Measurements from ENCODE around the gene HS3ST3A1.
"Not testable (repeated sequence)": the region's sequence is repeated elsewhere in the genome, so short reads cannot be mapped to it uniquely, and the experiment has no call there.

The HS3ST3A1 gene

DNA sequence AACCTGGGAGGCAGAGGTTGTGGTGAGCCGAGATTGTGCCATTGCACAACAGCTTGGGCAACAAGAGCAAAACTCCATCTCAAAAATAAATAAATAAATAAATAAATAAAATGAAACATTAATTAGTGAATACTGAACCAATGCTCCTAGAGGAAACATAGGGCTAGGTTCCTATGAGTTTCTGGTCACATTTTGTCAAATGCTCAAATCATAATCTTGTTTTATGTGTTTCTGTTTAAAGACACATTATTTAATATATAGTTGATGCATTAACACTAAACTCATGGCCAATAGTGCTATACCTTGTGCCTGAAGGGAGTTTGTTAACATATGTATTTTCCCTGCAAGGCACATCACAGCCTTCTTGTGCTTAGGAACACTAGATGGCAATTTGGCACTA lies 66.8 kb downstream of the HS3ST3A1 start:
- no peak for DNase-seq

DNA sequence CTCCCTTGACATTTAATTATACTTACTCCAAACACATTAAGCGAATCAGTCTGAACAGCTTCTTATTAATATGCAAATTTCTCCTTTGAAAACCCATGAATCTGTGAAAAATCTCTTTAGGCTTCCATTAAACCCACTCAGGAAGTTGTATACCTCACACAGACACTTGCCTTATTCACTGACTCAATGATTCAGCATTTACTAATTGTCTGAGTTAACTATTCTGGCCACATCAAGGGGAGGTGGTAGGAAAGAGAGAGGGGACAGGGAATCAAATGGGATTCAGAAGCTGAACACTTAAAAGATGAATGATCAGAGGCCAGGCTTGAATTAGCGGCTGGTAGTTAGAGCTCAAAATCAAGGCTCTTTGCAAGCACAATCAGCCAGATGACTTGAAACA lies 70.0 kb downstream of the HS3ST3A1 start:
- DNase-seq, result no peak

DNA sequence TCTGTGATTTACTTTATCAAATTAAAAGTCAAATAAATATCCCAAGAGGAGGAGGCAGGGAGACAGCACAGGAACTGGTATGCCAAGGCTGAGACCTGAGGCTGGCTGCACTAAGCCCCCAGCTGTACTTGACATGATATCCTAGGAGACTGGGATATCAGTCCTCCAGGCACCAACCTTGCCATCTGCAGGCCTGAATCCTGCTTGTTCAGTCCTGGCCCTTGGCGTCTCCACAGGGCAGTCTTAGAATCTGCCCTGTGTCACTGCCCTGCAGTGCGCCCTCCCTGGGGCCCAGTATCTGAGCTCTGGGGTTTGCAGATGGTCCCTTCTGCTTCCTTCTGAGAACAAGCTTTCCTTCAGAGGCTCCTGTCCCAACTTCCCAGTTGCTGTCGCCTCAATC lies 75.9 kb downstream of the HS3ST3A1 start:
- no peak for DNase-seq

DNA sequence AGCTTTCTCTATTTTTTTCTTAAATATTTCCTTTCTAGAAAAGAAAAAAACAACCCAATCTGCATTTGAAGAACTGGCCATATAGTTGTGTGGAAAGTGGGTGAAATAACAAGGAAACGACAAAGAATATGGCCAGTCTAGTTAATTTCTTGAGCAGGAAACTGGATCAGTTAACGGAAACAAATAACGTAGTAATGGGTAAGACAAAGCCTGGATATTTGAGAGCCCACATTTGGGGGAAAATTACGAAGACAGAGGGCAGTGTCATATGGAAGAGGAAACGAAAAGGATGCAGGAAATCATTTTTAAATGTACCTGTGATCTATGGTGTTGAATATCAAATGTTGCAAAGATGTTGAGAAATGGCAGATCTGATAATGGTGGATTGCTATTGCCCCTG lies 78.6 kb downstream of the HS3ST3A1 start:
- no peak for DNase-seq

DNA sequence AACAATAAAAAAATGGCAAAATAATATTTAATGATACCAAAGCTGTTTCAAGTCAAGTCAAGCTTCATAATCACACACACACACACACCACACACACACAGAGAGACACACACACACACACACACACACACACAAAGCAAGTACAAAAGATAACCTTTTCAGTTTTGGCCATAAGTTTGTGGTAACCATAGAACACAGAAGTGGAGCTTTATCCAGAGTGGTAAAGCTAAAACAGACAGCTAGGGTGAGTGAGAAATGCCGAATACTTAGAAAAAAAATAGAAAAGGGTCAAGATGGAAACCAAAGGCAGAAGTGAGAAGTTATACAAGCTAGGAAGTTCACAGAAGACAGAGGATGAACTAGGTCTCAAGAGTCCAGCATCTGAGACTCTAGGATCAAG lies 79.0 kb downstream of the HS3ST3A1 start:
- DNase-seq, result no peak

DNA sequence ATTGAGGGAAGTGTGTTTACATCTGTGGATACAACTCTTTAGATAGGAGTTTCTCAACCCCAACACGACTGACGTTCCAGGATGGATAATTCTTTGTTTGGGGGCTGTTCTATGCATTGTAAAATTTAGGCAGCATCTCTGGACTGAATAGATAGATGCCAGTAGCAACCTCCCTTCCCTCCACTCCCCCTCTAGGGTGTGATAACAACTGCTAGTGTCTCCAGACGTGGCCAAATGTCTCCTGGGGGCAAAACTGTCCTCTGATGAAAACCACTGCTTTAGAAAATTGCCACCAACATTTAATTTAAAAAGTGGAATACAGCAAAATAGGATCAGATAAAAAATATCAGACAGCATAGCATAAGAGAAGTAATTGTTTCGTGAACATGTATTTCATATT lies 79.9 kb downstream of the HS3ST3A1 start:
- no peak for DNase-seq

DNA sequence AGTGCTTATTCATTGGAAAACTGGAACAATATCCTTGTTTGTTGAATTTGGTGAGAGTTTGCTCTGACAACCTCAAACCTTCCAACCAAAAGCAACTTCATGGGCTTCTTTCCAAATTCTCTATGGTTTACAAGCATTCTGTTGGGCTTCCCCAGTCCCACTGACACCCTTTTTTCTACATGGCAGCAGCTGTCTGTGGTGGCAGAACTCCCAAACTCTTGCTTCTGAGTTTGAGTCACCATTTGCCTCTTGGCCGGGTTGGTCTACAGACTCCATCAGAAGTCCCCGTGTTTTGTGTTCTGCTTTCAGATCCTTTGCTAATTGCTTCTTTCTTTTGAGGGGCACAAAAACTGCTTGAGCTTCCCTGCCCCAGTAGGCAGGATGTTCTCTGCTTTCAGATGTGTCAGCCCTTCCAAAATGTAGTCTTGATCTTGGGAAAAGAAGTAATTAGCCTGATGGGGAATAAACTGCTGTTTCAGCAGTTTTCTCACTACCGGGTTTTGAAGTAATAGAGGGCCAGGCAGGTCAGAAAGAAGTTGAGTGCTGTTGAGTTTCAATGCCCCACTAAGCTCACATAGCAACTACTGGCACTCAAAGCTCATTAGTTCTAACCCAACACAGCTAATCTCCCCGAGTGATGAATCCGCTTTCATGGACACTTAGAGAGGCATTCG lies 80.7 kb downstream of the HS3ST3A1 start:
- DNase-seq, result no peak

DNA sequence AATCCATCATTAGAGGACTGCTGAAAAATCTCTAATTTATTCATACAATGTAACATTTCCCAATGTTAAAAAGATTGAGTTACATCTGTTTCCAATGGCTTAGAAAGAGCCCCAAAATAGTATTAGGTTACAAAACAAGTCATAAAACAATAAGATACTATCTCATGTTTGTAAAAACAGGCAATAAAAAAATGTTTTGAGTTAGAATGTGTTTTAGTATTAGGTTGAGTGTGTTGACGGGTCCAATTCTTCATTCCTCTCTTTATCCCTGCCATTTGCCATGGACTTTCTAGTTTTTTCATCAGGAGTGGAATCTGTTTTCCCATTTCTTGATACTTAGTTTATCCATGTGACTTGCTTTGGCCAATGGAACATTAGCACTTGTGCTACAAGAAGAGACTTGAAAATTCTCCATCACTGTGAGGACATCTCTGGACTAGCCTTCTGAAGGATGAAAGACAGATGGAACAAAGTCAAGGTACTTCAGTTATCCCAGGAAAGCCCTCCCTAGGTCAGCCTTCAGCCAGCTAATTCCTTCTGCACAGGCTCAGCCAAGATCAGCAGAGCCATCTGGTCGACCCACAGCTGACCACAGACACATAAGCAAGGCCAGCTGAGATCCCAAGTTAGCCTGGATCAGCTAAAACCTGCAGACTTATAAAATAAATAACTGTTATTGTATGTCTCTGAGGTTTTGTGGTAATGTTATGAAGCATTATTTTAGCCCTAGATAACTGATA lies 83.3 kb downstream of the HS3ST3A1 start:
- no peak for DNase-seq

DNA sequence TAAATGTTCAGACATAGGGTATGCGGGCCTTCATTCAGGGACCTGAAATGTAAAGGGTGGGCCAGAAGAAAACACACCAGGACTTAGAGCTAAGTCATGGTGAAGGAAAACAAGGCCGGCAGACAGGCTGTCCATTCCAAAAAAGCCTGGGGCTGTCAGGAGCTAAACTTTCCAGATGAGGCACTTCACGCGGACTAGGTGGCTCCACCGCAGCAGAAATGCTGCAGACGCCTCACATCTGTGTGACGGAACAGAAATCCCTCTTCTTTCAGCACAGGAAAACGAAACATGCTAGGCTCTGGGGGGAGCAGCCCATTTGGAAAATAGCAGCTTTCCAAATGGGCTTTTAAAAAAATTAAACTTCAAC lies 88.7 kb downstream of the HS3ST3A1 start:
- no peak for DNase-seq

DNA sequence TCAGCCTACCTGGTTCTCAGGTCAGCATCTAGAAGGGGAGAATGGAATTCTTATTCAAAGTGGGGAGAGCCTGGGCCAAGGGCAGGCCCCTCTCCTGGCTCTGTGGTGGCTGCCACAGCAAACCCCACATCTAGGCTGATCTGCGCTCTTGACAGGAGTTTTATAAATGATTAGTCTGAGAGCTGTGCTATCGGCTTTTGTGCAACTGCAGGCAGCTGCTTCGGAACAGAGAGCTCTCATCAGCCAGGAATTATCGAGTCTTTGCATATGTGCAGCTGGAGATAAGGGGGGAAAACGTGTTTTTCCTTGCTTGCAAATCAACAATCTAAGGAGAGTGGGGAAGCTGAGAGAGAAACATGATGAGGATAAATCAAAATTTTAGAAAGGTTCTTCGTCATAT lies 91.7 kb downstream of the HS3ST3A1 start:
- DNase-seq, result no peak

DNA sequence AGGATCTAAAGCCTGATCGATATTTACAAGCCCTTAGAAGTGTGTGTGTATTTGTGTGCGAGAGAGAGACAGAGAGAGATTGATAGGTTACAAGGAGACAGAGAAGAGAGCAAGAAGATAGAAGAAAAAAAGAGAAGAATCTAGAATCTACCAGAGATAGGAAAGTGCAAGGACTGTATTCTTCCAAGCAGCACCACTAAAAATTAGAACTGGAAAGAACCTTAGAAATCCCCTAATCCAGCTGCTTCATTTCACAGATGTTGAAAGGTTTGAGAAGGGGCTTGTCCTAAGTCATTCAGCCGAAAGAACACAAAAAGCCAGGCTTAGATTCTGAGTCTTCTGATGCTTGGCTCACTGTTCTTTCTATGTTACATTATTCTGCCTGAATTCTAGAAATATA lies 92.2 kb downstream of the HS3ST3A1 start:
- DNase-seq, result no peak

DNA sequence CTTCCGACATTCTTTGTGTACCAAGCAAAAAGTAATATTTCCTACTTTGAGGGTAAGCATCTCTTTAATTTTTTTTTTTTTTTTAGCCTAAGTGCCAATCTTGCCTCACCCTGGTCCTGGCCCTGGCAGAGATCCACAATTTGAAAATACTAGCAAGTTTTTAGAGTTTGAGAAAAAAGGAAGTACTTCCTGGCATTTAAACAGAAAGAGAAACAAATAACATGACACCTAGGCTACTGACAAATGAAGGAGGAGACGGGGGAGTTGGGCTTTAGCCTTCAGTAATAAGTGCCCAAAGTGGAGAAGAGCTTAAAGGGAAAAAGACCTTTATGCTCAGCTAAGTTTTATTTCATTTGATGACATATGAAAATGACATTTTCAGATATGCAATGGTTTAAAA lies 92.8 kb downstream of the HS3ST3A1 start:
- DNase-seq, result no peak

DNA sequence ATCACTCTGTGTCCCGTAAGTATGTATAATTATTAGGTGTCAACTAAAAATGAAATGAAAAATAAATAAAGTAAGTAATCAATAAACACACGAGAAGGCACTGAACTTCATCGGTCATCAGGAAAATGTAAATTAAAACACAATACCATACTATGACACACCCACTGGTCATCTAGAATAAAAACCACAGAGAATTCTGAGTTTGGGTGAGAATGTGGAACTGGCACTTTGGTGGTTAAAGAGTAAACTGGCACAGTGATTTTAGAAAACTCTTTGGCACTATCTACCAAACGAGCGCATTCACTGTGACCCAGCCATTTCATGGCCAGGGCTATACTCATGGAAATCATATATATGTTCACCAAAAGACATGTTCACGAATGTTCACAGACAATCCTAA lies 98.2 kb downstream of the HS3ST3A1 start:
- no peak for DNase-seq

DNA sequence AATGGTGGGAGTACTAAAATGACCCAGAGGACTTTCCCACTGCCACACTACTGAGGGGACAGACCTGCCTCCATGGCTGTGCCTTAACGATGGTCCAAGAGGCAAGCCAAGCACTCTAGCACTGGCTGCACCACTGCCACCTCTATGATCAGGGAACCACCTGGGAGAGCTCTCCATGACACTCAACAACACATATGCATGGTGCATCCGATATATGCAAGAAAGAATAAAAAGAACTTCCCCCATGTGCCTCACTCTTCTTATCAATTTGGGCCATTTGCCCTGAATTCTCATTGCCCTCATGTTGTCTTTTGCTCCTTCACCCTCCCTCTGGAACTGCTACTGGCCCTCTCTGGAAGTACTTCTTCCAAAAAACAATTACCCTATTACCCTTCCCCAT lies 99.5 kb downstream of the HS3ST3A1 start:
- DNase-seq, result no peak

DNA sequence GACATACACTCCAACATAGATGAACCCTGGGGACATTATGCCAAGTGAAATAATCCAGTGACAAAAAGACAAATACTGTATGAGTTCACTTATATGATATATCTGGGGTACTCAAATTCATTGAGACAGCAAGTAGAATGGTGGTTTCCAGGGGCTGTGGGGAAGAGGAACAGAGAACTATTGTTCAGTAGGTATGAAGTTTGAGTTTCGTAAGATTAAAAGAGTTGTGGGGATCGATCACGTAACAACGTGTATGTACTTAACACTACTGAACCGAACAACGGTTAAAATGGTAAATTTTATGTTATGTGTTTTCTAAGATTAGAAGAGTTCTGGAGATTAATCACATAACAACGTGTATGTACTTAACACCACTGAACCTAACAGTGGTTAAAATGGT lies 100.8 kb downstream of the HS3ST3A1 start:
- no peak for DNase-seq

DNA sequence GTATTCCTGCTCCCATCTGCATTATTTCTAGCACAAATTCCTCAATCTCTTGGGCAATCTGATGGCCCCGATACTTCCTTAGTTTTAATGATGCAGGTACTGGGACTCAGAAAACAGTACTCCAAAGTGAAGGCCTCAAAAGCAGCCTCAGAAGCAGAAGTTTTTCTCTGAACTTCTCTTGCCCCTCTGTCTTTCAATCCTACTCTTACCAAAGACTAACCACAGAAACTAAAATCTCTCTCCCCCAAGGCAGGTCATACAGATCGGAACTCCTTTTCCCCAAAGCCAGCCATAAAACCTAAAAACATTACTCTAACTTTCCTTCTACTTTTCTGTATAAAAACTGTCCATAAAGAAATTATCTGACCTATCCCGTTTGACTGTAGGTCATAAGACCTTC lies 103.5 kb downstream of the HS3ST3A1 start:
- no peak for DNase-seq

DNA sequence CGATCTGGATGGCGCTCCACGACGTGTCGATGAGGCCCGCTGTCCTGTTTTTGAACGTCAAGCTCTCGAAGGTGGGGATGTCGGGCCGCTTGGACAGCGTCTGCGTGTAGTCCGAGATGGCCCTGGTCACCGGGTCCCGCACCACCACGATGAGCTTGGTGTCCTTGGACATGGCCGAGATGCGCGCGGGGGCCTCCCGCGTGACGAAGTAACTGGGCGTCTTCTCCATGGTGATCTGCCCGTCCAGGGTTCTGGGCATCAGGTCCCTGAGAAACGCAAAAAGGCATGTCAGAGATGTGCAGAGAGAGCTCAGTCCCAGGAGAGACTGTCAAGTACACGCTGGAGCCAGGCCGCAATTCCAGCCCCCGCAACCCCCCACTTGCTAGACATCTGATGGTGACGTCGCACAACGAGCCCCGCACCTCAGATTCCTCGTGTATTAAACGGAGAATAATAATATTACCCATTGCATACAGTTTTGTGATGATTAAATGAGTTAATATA lies 105.1 kb downstream of the HS3ST3A1 start:
- not testable (repeated sequence) for DNase-seq

DNA sequence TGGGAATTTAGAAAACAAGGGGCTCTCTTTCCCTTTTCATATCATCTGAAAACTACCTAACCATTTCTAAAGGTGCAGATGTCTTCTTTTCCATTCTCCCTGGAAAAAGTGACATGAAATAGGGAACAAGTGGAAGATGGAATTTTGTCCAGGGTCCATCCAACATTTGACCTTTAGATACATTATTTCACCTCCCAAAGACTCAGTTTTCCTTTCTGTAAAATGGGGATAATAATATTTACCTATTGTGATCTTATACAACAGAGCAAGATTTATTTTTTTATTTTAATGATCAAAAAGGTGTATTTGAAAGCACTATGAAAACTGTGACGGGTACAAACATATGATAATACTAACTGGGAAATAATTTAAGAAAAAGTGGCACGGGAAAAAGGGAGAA lies 106.3 kb downstream of the HS3ST3A1 start:
- no peak for DNase-seq

DNA sequence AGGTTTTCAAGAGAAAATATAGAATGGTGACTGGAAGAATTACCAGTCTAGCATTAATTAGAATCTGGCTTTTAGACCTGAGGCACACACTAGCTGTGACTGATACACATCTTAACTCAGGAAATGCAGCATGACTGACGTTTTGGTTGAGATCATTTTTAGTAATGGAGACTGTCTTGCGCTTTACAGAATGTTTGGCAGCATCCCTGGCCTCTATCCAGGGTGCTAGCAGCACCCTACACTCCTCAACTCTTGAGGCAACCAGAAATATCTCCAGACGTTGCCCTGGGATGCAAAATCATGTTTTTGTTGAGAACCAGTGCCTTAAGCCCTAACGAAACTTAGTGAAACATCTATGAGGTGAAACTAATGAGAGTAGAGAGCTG lies 109.0 kb downstream of the HS3ST3A1 start:
- DNase-seq, result no peak

DNA sequence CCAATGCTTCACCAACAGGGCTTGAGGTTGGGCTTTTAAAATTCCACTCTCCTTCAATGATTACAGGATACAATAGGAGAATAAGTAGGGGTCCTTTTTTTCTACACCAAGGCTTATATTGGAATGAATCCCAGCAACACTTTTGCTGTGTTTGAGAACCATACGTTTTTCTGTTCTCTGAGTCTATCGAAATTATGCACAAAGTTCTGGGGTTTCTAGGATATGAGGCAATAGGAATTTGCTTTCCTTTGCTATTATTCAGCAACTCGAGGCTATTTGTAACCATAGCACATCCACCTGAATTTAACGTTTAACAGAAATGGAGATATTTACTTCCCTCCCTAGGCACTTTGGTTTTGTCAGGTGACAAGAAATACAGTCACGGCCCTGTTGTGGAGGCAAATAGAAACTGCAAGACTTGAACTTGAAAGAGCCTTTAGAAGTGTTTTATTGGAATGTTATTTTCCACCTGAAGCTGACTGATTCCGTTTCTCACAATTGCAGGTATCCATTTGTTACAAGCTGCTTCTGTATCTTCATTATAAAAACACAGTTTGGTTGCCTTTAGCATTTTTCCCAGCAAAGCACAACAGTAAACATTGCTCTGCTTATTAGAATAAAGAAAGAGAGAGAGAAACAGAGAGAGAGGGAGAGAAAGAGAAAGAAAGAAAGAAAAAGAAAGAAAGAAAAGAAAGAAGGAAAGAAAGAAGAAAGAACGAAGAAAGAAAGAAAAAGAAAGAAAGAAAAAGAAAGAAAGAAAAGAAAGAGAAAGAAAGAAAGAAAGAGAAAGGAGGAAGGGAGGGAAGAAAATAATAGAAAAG lies 109.6 kb downstream of the HS3ST3A1 start:
- no peak for DNase-seq

DNA sequence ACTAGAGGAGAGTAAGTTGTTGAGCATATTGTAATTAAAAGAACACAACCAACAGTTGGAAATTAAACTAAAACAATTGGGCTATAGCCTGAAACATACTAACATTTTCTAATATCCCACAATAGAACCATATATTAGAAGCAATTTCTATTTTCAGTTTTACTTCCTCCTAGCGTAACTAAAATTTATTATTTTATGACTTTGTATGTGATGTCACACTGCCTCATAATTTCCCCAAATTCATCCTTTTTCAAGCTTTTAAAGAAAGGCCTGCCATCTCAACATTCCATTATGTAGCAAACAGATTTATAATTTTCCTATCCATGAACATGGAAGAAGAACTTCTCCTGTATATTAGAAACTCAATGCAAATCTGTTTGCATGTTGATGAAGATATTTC lies 110.2 kb downstream of the HS3ST3A1 start:
- no peak for DNase-seq

DNA sequence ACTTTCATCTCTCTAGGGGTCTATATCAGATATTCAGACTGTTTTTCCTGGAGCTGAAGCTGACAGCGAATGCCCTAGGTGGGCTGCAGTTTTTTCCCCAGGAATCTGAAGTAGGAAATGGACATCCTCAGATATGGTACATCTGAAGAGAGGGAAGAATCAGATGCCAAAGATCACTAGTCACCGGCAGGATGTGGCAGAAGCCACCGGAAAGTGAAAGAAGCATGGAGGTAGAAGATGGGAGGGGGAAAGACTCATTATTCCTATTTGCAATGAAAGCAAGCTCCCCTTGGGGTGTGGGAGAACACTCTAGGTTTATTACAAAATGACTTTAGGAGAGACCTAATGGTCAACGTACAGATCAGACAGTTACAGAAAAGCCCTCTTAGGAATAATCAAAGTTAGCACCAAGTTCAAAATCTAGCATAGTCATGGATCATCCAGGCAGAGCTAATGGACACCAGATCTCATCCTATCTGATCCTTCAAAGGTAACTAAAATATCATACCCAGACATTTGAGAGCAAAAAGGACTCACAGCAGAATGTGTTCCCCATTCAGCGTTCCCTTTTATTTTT lies 110.7 kb downstream of the HS3ST3A1 start:
- no peak for DNase-seq

DNA sequence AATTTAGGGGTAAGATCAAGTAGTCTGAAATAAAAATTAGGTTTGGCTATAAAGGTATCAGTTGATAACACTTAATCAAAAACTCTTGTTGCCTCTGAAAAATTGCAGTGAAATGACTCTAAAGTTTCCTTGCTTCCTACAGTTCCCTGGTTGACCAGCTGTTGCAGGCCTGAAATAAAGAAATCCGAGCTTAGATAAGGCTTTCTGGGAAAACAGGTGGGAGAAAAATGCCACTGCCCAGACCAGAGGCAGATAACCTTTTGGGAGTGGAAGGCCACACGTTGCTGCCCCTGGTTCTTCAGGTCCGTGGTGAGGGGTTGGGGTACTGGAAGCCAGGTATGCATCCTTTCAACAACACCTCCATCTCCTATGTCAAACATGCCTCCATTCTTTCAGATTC lies 111.3 kb downstream of the HS3ST3A1 start:
- no peak for DNase-seq

DNA sequence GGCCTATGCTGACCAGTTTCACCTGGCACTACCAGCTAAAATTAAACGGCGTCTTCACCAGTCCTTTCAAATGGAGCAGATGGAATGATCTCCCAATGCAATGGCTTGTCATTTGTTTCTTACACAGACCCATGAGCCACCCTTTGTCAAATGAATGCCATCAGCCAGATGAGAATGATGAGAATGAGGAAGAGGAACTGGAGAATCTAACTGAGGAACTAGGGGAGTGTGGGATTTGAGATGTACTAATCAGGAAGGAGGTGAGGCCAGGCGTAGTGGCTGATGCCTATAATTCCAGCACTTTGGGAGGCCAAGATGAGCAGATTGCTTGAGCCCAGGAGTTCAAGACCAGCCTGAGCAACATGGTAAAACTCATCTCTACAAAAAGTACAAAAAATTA lies 116.4 kb downstream of the HS3ST3A1 start:
- no peak for DNase-seq

Measured in activated T-cell treated with anti-CD3 and anti-CD28 coated beads, Interleukin-2, amount 50 U/mL, for 48 hours (primary cell).